Lung (tissue), 12 donors: ENCODE results near the gene XPR1. TPM values are rescaled to one million over a fixed set of nuclear protein-coding genes. Genes with fewer than 3 reads are reported as not detected.

Experiments used
- ATAC-seq: fragments of 200-7000 bp; cut with Tn5 transposase; one replicate; pipeline ENCODE4 v1.9.1; 2020; ENCODE audit warnings: moderate number of reproducible peaks; ENCODE audit not compliant: insufficient read depth, low FRiP score
- DNase-seq, 3 donors: peaks; one replicate each; pipeline ENCODE4 v3.0.0-alpha.2; 2013 to 2017
- H3K27ac ChIP-seq, 2 donors: one replicate each; pipeline ENCODE4 v1.5.1; 2013; ENCODE audit warnings: mild to moderate bottlenecking in 2 of 2, moderate library complexity in 2 of 2, control low read depth in 1 of 2, inconsistent platforms in 1 of 2, low read depth in 1 of 2, low read length in 1 of 2
- H3K27me3 ChIP-seq, 3 donors: one replicate each; pipeline ENCODE4 v1.5.1; 2013; ENCODE audit warnings: low read length in 2 of 3; ENCODE audit not compliant: control insufficient read depth in 3 of 3, insufficient read depth in 3 of 3
- H3K36me3 ChIP-seq, 4 donors: one replicate each; pipeline ENCODE4 v1.5.1; 2013; ENCODE audit warnings: low read length in 4 of 4, mild to moderate bottlenecking in 1 of 4, moderate library complexity in 1 of 4; ENCODE audit not compliant: control insufficient read depth in 4 of 4, insufficient read depth in 4 of 4
- H3K4me1 ChIP-seq, 5 donors: one replicate each; pipeline ENCODE4 v1.5.1; 2013; ENCODE audit warnings: low read length in 5 of 5, mild to moderate bottlenecking in 2 of 5, moderate library complexity in 1 of 5; ENCODE audit not compliant: control insufficient read depth in 5 of 5, insufficient read depth in 5 of 5
- H3K4me3 ChIP-seq: one replicate; pipeline ENCODE4 v1.5.1; 2013; ENCODE audit warnings: mild to moderate bottlenecking, control low read depth, moderate library complexity
- H3K9ac ChIP-seq, 2 donors: one replicate each; pipeline ENCODE4 v1.5.1; 2013; ENCODE audit warnings: low read length in 2 of 2, control low read depth in 1 of 2; ENCODE audit not compliant: insufficient read depth in 1 of 2
- H3K9me3 ChIP-seq, 4 donors: one replicate each; pipeline ENCODE4 v1.5.1; 2013; ENCODE audit warnings: low read length in 3 of 4, mild to moderate bottlenecking in 1 of 4, moderate library complexity in 1 of 4; ENCODE audit not compliant: control insufficient read depth in 4 of 4, insufficient read depth in 3 of 4
- WGBS, 2 donors: extraction: QIAGEN DNeasy Blood & Tissue Kit; methylation state at CpG; one replicate each; pipeline ENCODE4 v1.1.7; 2013; 5-methylcytosine and 5-hydroxymethylcytosine counted together
- polyA plus RNA-seq, 2 donors: library from polyadenylated mRNA; stranded (reverse); fragments of 200-250 nt; gene quantifications; one replicate each; pipeline ENCODE4 v1.2.1, GENCODE V29; 2013
- total RNA-seq, 2 donors: library from RNA; depleted of rRNA in 1 of 2; stranded (reverse); fragments of >200 nt in 1 of 2; gene quantifications; one replicate each; pipeline ENCODE4 v1.2.1, GENCODE V29; 2014 to 2021
- TF ChIP-seq, protein P1 (sequence below): IDR thresholded peaks from 2 replicates; pipeline ENCODE4 v1.5.1; 2012; ENCODE audit warnings: mild to moderate bottlenecking; ENCODE audit errors: control extremely low read depth, extremely low read depth
- donor health status: control.
- donor health status: control.
- donor health status: Bipolar disorder and iron deficiency.
- donor health status: healthy.
- donor health status: DM: yes; HTN: yes; CAD: no.

The XPR1 gene
- total and polyA plus RNA-seq, 4 donors: 7.4 to 44.0 (median 21.9) TPM

DNA sequence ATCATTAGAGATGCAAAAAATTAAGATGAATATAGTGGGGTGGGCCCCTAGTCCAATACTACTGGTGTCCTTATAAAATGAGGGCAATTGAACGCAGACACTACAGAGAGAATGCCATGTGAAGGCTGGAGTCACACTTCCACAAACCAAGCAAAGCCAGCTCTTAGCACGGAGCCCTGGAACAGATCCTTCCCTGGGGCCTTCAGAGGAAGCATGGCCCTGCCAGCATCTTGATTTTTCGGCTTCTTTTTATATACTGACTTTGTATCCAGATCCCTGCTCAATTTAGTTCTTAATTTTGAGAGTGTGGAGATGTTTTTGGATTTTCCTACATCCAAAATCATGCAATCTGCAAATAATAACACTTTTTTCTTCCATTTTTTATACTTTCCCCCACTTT lies 270.7 kb downstream of the XPR1 start:
- no peak overlapping the region for H3K9ac ChIP-seq
- WGBS, 2 donors: 89 to 90% methylated on average over 3 of the region's 3 CpGs
- H3K9me3 ChIP-seq: no peaks in the 10 kb centered on the region
- H3K27ac ChIP-seq: no peak overlapping the region
- no peaks in the 10 kb centered on the region for H3K36me3 ChIP-seq
- DNase-seq (no peak), ATAC-seq (no peak)
- H3K4me1 ChIP-seq: peaks cover 0 to 14% (median 2%) of the 10 kb centered on the region in 5 donors
- no peaks in the 10 kb centered on the region for H3K27me3 ChIP-seq
- no peak overlapping the region for H3K4me3 ChIP-seq
- TF ChIP-seq, protein P1, sequence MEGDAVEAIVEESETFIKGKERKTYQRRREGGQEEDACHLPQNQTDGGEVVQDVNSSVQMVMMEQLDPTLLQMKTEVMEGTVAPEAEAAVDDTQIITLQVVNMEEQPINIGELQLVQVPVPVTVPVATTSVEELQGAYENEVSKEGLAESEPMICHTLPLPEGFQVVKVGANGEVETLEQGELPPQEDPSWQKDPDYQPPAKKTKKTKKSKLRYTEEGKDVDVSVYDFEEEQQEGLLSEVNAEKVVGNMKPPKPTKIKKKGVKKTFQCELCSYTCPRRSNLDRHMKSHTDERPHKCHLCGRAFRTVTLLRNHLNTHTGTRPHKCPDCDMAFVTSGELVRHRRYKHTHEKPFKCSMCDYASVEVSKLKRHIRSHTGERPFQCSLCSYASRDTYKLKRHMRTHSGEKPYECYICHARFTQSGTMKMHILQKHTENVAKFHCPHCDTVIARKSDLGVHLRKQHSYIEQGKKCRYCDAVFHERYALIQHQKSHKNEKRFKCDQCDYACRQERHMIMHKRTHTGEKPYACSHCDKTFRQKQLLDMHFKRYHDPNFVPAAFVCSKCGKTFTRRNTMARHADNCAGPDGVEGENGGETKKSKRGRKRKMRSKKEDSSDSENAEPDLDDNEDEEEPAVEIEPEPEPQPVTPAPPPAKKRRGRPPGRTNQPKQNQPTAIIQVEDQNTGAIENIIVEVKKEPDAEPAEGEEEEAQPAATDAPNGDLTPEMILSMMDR: no peak

DNA sequence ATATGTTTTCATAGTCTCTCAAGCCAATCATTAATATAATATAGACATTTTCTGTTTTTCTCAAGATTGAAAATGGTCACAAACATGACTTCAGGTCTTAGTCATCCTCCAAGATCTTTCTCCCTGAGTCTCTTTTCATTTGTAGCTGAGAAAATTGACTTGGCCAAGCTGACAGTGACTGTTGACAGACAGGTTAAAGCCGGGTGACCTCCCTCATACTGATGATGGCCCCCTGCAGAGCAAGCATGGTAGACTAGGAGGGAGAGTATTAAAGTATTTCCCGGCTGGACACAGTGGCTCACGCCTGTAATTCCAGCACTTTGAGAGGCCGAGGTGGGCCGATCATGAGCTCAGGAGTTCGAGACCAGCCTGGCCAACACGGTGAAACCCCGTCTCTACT lies 274.1 kb downstream of the XPR1 start:
- Histone ChIP-seq H3K9me3 (no peaks in the 10 kb centered on the region), H3K27me3 (no peaks in the 10 kb centered on the region), H3K9ac (no peak overlapping the region), H3K36me3 (no peaks in the 10 kb centered on the region), H3K4me3 (no peak overlapping the region), H3K4me1 (peaks cover 0 to 3% (median 0%) of the 10 kb centered on the region in 5 donors), H3K27ac (no peak overlapping the region)
- ATAC-seq (no peak), DNase-seq (no peak)
- TF ChIP-seq, protein P1: no peak
- WGBS, 2 donors: 94 to 97% methylated on average over 8 of the region's 8 CpGs

DNA sequence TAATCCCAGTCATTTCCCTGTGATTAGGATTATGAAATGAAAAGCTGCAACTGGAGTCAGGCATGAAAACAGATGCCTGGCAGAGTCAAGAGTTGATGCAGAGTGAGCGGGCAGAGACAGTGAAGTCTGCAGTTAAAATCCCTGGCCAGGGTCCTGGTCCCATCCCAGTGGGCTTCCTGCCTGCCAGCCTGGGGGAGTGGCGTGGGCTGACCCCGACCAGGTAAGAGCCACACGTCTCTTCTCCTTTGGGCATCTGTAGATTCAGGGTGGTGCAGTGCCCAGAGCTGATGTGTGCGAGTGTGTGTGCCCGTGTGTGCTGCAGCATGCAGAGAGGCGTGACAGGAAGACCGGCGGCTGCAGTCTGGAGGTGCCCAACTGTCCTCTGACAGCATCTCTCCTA lies 274.7 kb downstream of the XPR1 start:
- no peak overlapping the region for H3K27ac ChIP-seq
- H3K4me3 ChIP-seq: no peak overlapping the region
- H3K9ac ChIP-seq: no peak overlapping the region
- H3K4me1 ChIP-seq: peaks cover 0 to 8% (median 0%) of the 10 kb centered on the region in 5 donors
- no peaks in the 10 kb centered on the region for H3K36me3 ChIP-seq
- H3K27me3 ChIP-seq: no peaks in the 10 kb centered on the region
- 92 to 93% methylated on average over 9 of the region's 9 CpGs for WGBS, 2 donors
- no peak for DNase-seq
- no peaks in the 10 kb centered on the region for H3K9me3 ChIP-seq
- TF ChIP-seq, protein P1: no peak
- no peak for ATAC-seq

DNA sequence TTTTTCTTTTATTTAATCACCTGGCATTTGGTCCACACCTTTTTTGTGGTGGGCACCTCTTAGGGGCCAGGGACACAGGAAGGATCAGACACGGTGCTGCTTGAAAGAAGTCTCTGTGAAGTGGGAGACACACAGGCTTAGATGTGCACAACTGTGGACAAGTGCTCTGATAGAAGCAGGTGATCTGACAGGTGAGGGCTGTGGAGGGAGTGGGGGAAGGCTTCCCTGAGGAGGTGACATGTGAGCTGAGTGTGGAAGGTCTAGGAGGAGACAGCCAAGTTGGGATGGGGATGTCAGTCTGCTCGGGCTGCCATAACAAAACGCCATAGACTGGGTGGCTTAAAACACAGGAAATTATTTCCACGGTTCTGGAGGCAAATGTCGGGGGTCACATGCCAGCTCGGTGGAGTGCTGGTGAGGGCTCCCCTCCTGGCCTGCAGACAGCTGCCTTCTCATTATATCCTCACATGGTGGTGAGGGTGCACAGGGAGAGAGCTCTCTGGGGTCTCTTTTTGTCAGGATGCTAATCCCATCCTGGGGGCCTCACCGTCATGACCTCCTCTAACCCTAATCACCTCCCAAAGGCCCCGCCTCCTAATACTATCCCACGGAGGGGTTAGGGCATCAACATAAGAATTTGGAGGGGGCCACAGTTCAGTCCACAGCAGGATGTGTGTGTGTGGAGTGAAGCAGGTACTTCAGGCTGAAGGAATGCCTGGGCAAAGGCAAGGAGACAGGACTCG lies 275.7 kb downstream of the XPR1 start:
- Histone ChIP-seq H3K4me3 (no peak overlapping the region), H3K9ac (no peak overlapping the region), H3K4me1 (peaks cover 0 to 11% (median 0%) of the 10 kb centered on the region in 5 donors), H3K27ac (no peak overlapping the region), H3K27me3 (no peaks in the 10 kb centered on the region), H3K9me3 (no peaks in the 10 kb centered on the region), H3K36me3 (no peaks in the 10 kb centered on the region)
- ATAC-seq: no peak
- WGBS, 2 donors: 80 to 89% methylated on average over 10 of the region's 10 CpGs
- TF ChIP-seq, protein P1: no peak
- no peak for DNase-seq
